GM20431 (cell line): ENCODE measurements around the gene ITPR1.

Experiments used
- in situ Hi-C: fragments of 300-500 bp; cut with MseI, MboI; formaldehyde crosslinking; loops from one replicate; pipeline ENCODE4 v1.15.0; 2020; ENCODE audit warnings: low sequenced_read_pairs; ENCODE audit not compliant: unreplicated experiment

ITPR1 gene

GRCh38 chr3:4627651-4628375, 134.7 kb downstream of the ITPR1 start:
- in situ Hi-C loops = loop anchor here (25.0 kb wide), 1 partner anchor 291 kb away; no protein-coding TSS in a partner anchor

- in situ Hi-C loops = loop anchor here (25.0 kb wide), 1 partner anchor 292 kb away; no protein-coding TSS in a partner anchor
Observed at GRCh38 chr3:4629095-4630007, 136.2 kb downstream of the ITPR1 start.

GRCh38 chr3:4633078-4634004, 140.2 kb downstream of the ITPR1 start:
- in situ Hi-C loops = loop anchor here (25.0 kb wide), 1 partner anchor 296 kb away; no protein-coding TSS in a partner anchor

GRCh38 chr3:4634894-4635293, 141.7 kb downstream of the ITPR1 start:
- in situ Hi-C loops = loop anchor here (25.0 kb wide), 1 partner anchor 298 kb away; no protein-coding TSS in a partner anchor

DNA sequence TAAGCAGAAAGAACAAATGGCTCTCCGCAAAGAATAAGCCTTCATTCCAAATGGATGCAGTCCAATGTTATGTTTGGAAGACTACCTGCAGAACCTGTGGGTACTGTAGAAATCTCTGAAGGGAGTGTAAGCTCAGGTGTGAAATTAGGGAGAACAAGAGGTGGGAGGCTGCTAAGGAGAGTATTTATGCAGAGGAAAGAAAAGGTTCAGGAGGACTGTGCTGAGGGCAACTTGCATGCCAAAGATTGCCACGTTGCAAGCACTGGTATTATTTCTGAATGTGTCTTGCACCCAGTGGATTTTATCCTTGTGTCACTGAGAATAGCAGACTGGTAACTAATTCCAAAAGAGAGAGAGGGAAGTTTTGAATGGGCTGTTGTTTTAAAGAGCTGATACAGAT, 144.1 kb downstream of the ITPR1 start:
- in situ Hi-C loops = loop anchor here (25.0 kb wide), 1 partner anchor 300 kb away; no protein-coding TSS in a partner anchor

- in situ Hi-C loops = loop anchor here (25.0 kb wide), 1 partner anchor 305 kb away; no protein-coding TSS in a partner anchor
Observed at GRCh38 chr3:4641863-4642563, 148.9 kb downstream of the ITPR1 start.

GRCh38 chr3:4642611-4643010, 149.5 kb downstream of the ITPR1 start:
- in situ Hi-C loops = loop anchor here (25.0 kb wide), 1 partner anchor 305 kb away; no protein-coding TSS in a partner anchor

DNA sequence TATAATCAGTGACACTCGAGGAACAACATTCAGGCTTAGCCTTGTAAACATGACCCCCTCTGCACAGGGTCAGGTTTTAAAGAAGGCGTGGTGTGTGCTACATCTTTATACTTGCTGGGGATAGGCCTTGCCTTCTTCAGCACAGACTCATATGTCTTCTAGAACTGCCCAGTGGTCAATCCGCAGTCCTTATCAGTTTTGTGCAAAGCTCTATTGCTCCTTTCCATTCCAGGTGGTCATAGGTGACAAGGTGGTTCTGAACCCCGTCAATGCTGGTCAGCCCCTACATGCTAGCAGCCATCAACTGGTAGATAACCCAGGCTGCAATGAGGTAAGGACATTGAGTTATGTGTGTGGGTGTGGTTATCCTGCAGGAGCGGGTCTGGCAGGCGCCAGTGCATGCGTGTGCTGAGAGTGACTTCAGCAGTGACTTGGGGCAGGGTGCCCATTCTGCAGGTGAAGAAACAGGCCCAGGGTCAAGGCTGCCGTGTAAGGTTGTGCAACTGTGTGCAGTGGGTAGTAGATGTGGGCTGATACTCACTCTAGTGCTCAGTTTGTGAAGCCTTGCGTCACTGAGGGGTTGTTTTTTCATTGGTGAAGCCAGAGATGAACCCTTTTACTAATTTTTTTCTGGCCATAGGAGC, 150.9 kb downstream of the ITPR1 start:
- in situ Hi-C loops = loop anchor here (25.0 kb wide), 1 partner anchor 307 kb away; no protein-coding TSS in a partner anchor

- in situ Hi-C loops = loop anchor here (25.0 kb wide), 1 partner anchor 308 kb away; no protein-coding TSS in a partner anchor
Observed at GRCh38 chr3:4644951-4645350, 151.8 kb downstream of the ITPR1 start.

DNA sequence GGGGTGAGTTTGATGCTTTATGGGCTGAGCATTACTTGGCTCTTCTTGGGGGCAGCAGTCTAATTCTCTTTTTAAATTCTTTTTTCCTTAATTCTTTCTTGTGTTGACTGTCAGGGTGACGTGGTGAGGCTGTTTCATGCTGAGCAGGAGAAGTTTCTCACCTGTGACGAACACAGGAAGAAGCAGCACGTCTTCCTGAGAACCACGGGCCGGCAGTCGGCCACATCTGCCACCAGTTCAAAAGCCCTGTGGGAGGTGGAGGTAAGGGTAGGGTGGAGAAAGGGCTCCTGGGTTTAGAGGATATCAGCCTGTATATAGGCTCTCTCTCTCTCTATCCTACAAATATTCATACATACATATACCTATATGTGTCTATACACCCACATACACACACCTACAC, 152.3 kb downstream of the ITPR1 start:
- in situ Hi-C loops = loop anchor here (25.0 kb wide), 1 partner anchor 308 kb away; no protein-coding TSS in a partner anchor

- in situ Hi-C loops = loop anchor here (25.0 kb wide), 1 partner anchor 310 kb away; no protein-coding TSS in a partner anchor
Observed at GRCh38 chr3:4647411-4647810, 154.3 kb downstream of the ITPR1 start.

DNA sequence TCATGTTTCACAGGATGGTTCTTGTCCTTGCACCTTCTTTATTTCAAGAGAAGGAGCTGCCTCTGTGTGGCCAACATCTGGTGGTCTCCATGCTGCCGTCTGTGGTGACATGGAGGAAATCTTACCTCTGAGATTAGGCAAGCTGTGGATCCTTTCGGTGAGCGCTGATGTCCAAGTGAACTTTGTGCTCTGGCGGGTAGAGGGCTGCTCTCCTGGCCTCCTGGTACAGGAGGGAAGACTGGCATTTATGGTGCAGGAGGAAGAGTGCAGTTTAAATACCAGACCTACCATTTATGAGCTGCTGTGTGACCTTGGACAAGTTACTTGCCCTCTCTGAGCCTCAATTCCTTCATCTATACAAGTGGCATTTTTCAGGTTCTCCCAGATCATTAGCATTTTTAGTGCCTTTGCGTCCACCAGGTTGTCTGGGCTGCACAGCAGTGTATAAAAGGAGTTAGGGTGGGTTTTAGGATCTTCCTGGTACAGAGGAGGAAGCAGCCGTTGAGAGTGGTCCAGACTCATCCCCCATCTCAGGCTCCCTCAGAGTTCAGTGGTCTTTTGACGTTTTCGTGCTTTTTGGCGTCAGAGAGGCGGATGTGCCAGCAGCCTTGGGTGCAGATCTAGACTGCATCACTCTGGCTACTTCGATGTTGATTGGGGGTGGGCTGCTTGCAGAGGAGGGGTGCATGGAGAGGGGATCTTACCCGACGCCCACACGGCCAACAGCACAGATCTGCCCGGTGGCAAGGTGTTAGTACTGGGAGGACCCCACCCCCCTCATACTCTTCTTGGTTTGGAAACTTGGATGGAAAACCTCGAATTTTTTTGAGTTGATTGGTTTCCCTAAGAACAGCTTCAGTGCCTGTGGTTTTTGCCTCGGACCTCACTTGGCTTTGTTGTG, 162.2 kb downstream of the ITPR1 start:
- in situ Hi-C loops = no loop called here

DNA sequence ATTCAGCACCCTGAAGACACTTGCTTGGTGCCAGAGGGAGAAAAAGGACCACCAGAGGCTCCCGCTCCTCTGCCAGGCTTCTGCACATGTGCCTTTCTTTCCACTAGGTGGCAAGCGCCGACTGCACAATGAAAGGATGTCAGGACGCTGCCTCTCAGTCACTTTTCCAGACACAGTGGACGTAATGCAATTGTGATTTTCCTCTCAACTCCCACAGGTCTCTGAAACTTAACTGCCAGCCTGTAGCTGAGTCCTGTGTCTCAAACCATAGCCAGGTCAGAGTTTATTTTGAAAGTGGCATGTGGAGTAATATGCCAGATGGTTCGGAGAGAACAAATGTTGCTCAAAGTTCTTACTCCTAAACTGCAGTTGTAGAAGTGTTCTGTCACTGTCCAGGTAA, 162.9 kb downstream of the ITPR1 start:
- in situ Hi-C loops = no loop called here

DNA sequence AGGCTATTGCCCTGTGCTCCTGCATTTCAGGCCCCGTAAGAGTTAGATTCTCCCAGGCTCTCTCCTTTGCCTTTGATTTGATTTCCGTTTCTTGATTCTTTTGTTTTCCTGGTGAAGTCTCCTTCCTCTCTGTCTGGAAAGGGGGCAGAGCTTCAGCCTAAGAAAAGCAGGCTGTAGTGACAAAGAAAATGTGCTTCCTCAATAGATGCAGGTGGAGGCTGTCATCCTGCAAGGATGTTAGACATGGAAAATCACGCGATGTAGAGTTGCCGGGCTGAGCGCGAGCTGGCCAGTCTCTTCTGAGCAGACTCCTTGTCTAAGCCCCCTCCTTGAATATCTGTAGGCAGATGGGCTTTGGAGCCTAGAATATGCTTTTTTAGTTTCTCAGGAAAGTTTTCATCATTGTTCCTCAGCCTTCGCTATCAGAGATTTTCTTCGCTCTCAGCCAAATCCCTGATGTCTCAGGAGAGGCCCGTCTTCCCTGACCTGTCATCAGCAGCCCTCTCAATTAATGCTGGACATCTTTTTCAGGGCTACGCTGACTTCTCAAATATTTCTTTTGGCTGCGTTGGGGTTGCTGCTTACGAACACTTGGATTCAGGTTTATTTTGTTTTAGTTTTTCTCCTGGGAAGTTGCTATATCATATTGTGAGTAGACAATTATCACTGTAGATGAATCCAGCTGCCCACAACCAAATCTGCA, 163.6 kb downstream of the ITPR1 start:
- in situ Hi-C loops = no loop called here

DNA sequence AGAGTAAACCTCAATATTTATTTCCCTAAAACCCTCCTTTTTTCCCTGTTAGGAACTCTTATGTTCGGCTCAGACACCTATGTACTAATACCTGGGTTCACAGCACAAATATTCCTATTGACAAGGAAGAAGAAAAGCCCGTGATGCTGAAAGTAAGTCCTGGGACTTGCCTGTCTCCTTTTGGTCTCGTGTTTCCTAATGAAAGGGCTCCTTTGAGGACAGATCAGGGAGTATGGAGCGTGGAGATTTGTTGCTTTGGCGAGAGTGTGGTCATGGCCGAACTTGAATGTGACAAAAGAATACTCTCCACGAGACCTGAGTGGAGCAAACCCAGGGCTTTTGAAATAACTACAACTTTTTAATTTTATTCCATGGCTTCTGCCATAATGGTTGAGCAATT, 167.8 kb downstream of the ITPR1 start:
- in situ Hi-C loops = no loop called here

GRCh38 chr3:4664412-4664811, 171.3 kb downstream of the ITPR1 start:
- in situ Hi-C loops = no loop called here

GRCh38 chr3:4665197-4665596, 172.0 kb downstream of the ITPR1 start:
- in situ Hi-C loops = no loop called here
